Ovary (tissue), 9 donors: ENCODE measurements around the gene S100A16. TPM values are rescaled to one million over a fixed set of nuclear protein-coding genes. Genes with fewer than 3 reads are reported as not detected.

Experiments used
- DNase-seq, 5 donors: peaks; one replicate each; pipeline ENCODE4 v3.0.0-alpha.2; 2019 to 2020
- H3K27ac ChIP-seq, 2 donors: fragments of 200-600 bp; one replicate each; pipeline versions ENCODE4 v1.5.1 to v1.8.0; 2019 to 2022
- H3K27me3 ChIP-seq: fragments of 200-600 bp; one replicate; pipeline ENCODE4 v1.8.0; 2022
- H3K36me3 ChIP-seq: fragments of 200-600 bp; sonication (generic); one replicate; pipeline ENCODE4 v1.5.1; 2019
- H3K4me1 ChIP-seq: one replicate; pipeline ENCODE4 v1.8.1; 2013; ENCODE audit warnings: mild to moderate bottlenecking, moderate library complexity; ENCODE audit not compliant: insufficient read depth
- H3K4me3 ChIP-seq: fragments of 200-600 bp; sonication (generic); one replicate; pipeline ENCODE4 v1.5.1; 2017
- H3K9me3 ChIP-seq, 2 donors: fragments of 200-600 bp in 1 of 2; sonication (generic) in 1 of 2; one replicate each; pipeline versions ENCODE4 v1.5.1 to v1.8.1; 2013 to 2019; ENCODE audit warnings: mild to moderate bottlenecking in 1 of 2, moderate library complexity in 1 of 2
- CTCF ChIP-seq, 3 donors: fragments of 450-650 bp in 2 of 3; fragments of 200-600 bp in 1 of 3; IDR thresholded peaks; one replicate each; pipeline versions ENCODE4 v1.5.1 to v1.8.0; 2016 to 2022; ENCODE audit warnings: antibody characterized with exemption in 3 of 3, mild to moderate bottlenecking in 1 of 3
- EP300 ChIP-seq: sonication (generic); formaldehyde crosslinking; IDR thresholded peaks from one replicate; pipeline ENCODE4 v1.6.1; 2017; ENCODE audit warnings: antibody characterized with exemption
- POLR2A ChIP-seq: fragments of 450-650 bp; IDR thresholded peaks from one replicate; pipeline ENCODE4 v1.6.1; 2017; ENCODE audit warnings: antibody characterized with exemption, mild to moderate bottlenecking, moderate library complexity
- WGBS, 3 donors: extraction: QIAGEN DNeasy Blood & Tissue Kit in 1 of 3; methylation state at CpG; one replicate each; pipeline versions ENCODE4 v1.1.5 to v1.1.7; 2013 to 2017; 5-methylcytosine and 5-hydroxymethylcytosine counted together
- intact Hi-C, 4 donors: fragments of 100-400 bp; cut with DNase I; formaldehyde crosslinking; loops; one replicate each; pipeline versions ENCODE4 v1.11.0 to v1.15.1; 2022 to 2023
- polyA plus RNA-seq, 2 donors: library from polyadenylated mRNA; stranded (reverse); fragments of 200-250 nt in 1 of 2; fragments of 350-450 nt in 1 of 2; fragmentation: Illumina TruSeq in 1 of 2; extraction: RNeasy Lipid Tissue Mini Kit (QIAGEN cat#74804) in 1 of 2; gene quantifications; one replicate each; pipeline ENCODE4 v1.2.3, GENCODE V29; 2013 to 2014
- total RNA-seq, 7 donors: library from RNA; depleted of rRNA in 2 of 7; stranded (reverse); fragments of >200 nt in 2 of 7; fragmentation: NEBNext Ultra II Directional in 3 of 7; extraction: Animal tissue kit (Norgen Biotek cat#: 25700) in 3 of 7; gene quantifications; one replicate each; pipeline versions ENCODE4 v1.1.0 to v1.2.4, GENCODE V29; 2016 to 2023
- donor health status: DM: no; HTN: no; CAD: no; lungs with moderate emphysema.
- donor health status: DM: no; HTN: no; CAD: no.
- donor health status: Bipolar disorder and iron deficiency.
- donor health status: DM: yes; HTN: yes; CAD: no.
- donor health status: DM: no; HTN: no; CAD: no.
- donor health status: DM: yes; HTN: yes; CAD: no.

S100A16 gene
- total and polyA plus RNA-seq, 9 donors, result 40.7 to 200 (median 81.0) TPM

GRCh38 chr1:153573351-153573750 is 39.6 kb downstream of the S100A16 start:
- no peak for DNase-seq
- no peak for TF ChIP-seq CTCF (IDR thresholded peaks at IDR 0.05)
- TF ChIP-seq EP300, result no peak
- no peak for TF ChIP-seq POLR2A
- H3K36me3 ChIP-seq, result no peaks in the 10 kb centered on the region
- H3K4me1 ChIP-seq, result peaks cover 2% of the 10 kb centered on the region
- no peak overlapping the region for H3K27ac ChIP-seq
- intact Hi-C loops, result loop anchor here in 2 of 4 donors (10.0 kb wide), 2 partner anchors 51 to 201 kb away; partner anchors contain the start of genes S100A1 (in 1 of the 2), S100A13 (in 1 of the 2) and SLC27A3 (in 1 of the 2)
- no peak overlapping the region for H3K4me3 ChIP-seq
- no peaks in the 10 kb centered on the region for H3K9me3 ChIP-seq
- 68 to 83% (median 75%) methylated on average over 3 of the region's 3 CpGs for WGBS, 3 donors
- no peaks in the 10 kb centered on the region for H3K27me3 ChIP-seq

GRCh38 chr1:153572569-153573015 is 40.3 kb downstream of the S100A16 start:
- 4 to 6% (median 6%) methylated on average over 3 of the region's 3 CpGs for WGBS, 3 donors
- DNase-seq, result peak; percentile 79 to 87 (median 84)
- H3K27ac ChIP-seq, result no peak overlapping the region

GRCh38 chr1:153571706-153572105 is 41.2 kb downstream of the S100A16 start:
- no peak for DNase-seq
- 66 to 74% (median 69%) methylated on average over 7 of the region's 7 CpGs for WGBS, 3 donors
- intact Hi-C loops, result loop anchor here in 2 of 4 donors (10.0 kb wide), 2 partner anchors 53 to 203 kb away; partner anchors contain the start of genes S100A1 (in 1 of the 2), S100A13 (in 1 of the 2) and SLC27A3 (in 1 of the 2)
- H3K36me3 ChIP-seq, result no peaks in the 10 kb centered on the region
- H3K27me3 ChIP-seq, result no peaks in the 10 kb centered on the region
- no peaks in the 10 kb centered on the region for H3K9me3 ChIP-seq
- H3K4me3 ChIP-seq, result no peak overlapping the region
- H3K4me1 ChIP-seq, result peaks cover 4% of the 10 kb centered on the region
- TF ChIP-seq POLR2A (no peak), EP300 (no peak), CTCF (IDR thresholded peaks at IDR 0.05) (no peak)
- H3K27ac ChIP-seq, result no peak overlapping the region

More at GRCh38 chr1:153572569-153573015, 40.3 kb downstream of the S100A16 start:
- Histone ChIP-seq H3K36me3 (no peaks in the 10 kb centered on the region), H3K27me3 (no peaks in the 10 kb centered on the region), H3K4me1 (peaks cover 1% of the 10 kb centered on the region), H3K9me3 (no peaks in the 10 kb centered on the region), H3K4me3 (no peak overlapping the region)
- intact Hi-C loops, result loop anchor here in 2 of 4 donors (10.0 kb wide), 2 partner anchors 52 to 202 kb away; partner anchors contain the start of genes S100A1 (in 1 of the 2), S100A13 (in 1 of the 2) and SLC27A3 (in 1 of the 2)
- TF ChIP-seq CTCF (IDR thresholded peaks at IDR 0.05) (peak; percentile 74 to 80 (median 76)), POLR2A (no peak)

- H3K4me1 ChIP-seq, result peaks cover 11% of the 10 kb centered on the region
- no peaks in the 10 kb centered on the region for H3K27me3 ChIP-seq
- no peaks in the 10 kb centered on the region for H3K9me3 ChIP-seq
- intact Hi-C loops, result loop anchor here in 2 of 4 donors (10.0 kb wide), 2 partner anchors 54 to 204 kb away; partner anchors contain the start of genes S100A1 (in 1 of the 2), S100A13 (in 1 of the 2) and SLC27A3 (in 1 of the 2)
- 91 to 93% (median 92%) methylated on average over 5 of the region's 5 CpGs for whole genome bisulfite sequencing, 3 donors
- no peak overlapping the region for H3K27ac ChIP-seq
- no peaks in the 10 kb centered on the region for H3K36me3 ChIP-seq
- no peak overlapping the region for H3K4me3 ChIP-seq
- no peak for DNase-seq
- TF ChIP-seq CTCF (IDR thresholded peaks at IDR 0.05) (no peak), EP300 (no peak), POLR2A (no peak)
These were observed 42.1 kb downstream of the S100A16 start for GRCh38 chr1:153570874-153571273.
